K562 (cell line): Measurements from ENCODE around the gene PTTG2. TPM values are rescaled to one million over a fixed set of nuclear protein-coding genes. Genes with fewer than 3 reads are reported as not detected.

ENCODE experiments used
- ATAC-seq: fragments of 200-7000 bp; cut with Tn5 transposase; 3 replicates; pipeline ENCODE4 v1.9.1; 2020; ENCODE audit warnings: moderate library complexity
- BruUV-seq: library from RNA; stranded (reverse); fragments of 400-500 nt; replicated peaks from 2 replicates; lab custom pipeline; 2021; lab: Mats Ljungman, UMichigan
- CTCF ChIA-PET: fragments of 300-600 bp; formaldehyde crosslinking; extraction: SDS; loops from one replicate; lab custom pipeline; 2021; ENCODE audit warnings: low intra/inter-chr PET ratio; lab: Yijun Ruan, JAX
- POLR2A ChIA-PET: fragments of 300-600, 350-650 bp; sonication (Branson Sonifier 250); formaldehyde crosslinking; extraction: SDS; loops from one replicate; lab custom pipeline; 2021; ENCODE audit warnings: antibody characterized with exemption, inconsistent platforms; lab: Yijun Ruan, JAX
- DNase-seq, 4 experiments: peaks; one replicate each; pipeline versions ENCODE4 v3.0.0 to v3.0.0-alpha.2; 2011 to 2018; ENCODE audit warnings: low spot score in 3 of 4, mixed read lengths in 3 of 4; ENCODE audit errors: extremely low read depth in 1 of 4
- FAIRE-seq: peaks from 2 replicates; lab custom pipeline; 2011; peaks lifted over from hg19 to GRCh38; lab: Jason Lieb, UNC
- H2AFZ ChIP-seq: 2 replicates; pipeline ENCODE4 v1.6.0; 2011; ENCODE audit warnings: low read depth, low read length, control low read depth, inconsistent platforms
- H3K27ac ChIP-seq: fragments of 200-600 bp; 3 replicates; pipeline ENCODE4 v1.8.0; 2011; ENCODE audit warnings: low read depth, mild to moderate bottlenecking, control low read depth, inconsistent platforms, low read length, moderate library complexity, mixed read lengths; ENCODE audit errors: extremely low read depth
- H3K27me3 ChIP-seq, 2 experiments: fragments of 300-600 bp in 1 of 2; 2 replicates in 1 of 2; 3 replicates in 1 of 2; pipeline versions ENCODE4 v1.6.0 to v1.8.0; 2011; ENCODE audit warnings: inconsistent platforms in 2 of 2, low read length in 2 of 2, mild to moderate bottlenecking in 1 of 2, mixed read lengths in 1 of 2, moderate library complexity in 1 of 2; ENCODE audit not compliant: control insufficient read depth in 2 of 2, insufficient read depth in 2 of 2
- H3K36me3 ChIP-seq: fragments of 300-600 bp; 3 replicates; pipeline ENCODE4 v1.8.0; 2011; ENCODE audit warnings: mild to moderate bottlenecking, low read length, inconsistent platforms; ENCODE audit not compliant: control insufficient read depth, insufficient read depth
- H3K4me1 ChIP-seq, 2 experiments: fragments of 200-600 bp in 1 of 2; replicated peaks in 1 of 2; 2 replicates in 1 of 2; 3 replicates in 1 of 2; pipeline versions ENCODE4 v1.5.1 to v1.8.0; 2011; ENCODE audit warnings: inconsistent platforms in 2 of 2, low read length in 2 of 2, mild to moderate bottlenecking in 1 of 2, mixed read lengths in 1 of 2, moderate library complexity in 1 of 2; ENCODE audit not compliant: control insufficient read depth in 2 of 2, insufficient read depth in 2 of 2
- H3K4me2 ChIP-seq: 2 replicates; pipeline ENCODE4 v1.6.1; 2011; ENCODE audit warnings: low read length, control low read depth, inconsistent platforms, mixed read lengths; ENCODE audit not compliant: insufficient read depth
- H3K4me3 ChIP-seq: fragments of 200-600 bp; sonication (generic), shearing (Covaris generic); 2 replicates; pipeline ENCODE4 v1.5.1; 2016; ENCODE audit warnings: control low read depth, inconsistent platforms
- H3K79me2 ChIP-seq: fragments of 200-600 bp; 3 replicates; pipeline ENCODE4 v1.8.0; 2011; ENCODE audit warnings: low read length, inconsistent platforms; ENCODE audit not compliant: control insufficient read depth, insufficient read depth
- H3K9ac ChIP-seq, 2 experiments: 2 replicates each; pipeline versions ENCODE4 v1.6.0 to v1.6.1; 2011; ENCODE audit warnings: low read depth in 2 of 2, low read length in 2 of 2, control low read depth in 1 of 2, inconsistent platforms in 1 of 2, mild to moderate bottlenecking in 1 of 2, mixed read lengths in 1 of 2; ENCODE audit not compliant: insufficient read depth in 1 of 2
- H3K9me1 ChIP-seq: one replicate; pipeline ENCODE4 v1.6.0; 2011; ENCODE audit warnings: inconsistent platforms, mild to moderate bottlenecking, low read length, moderate library complexity; ENCODE audit not compliant: control insufficient read depth, insufficient read depth
- H3K9me3 ChIP-seq: replicated peaks from 2 replicates; pipeline ENCODE4 v1.5.1; 2011; ENCODE audit warnings: low read depth, low read length, inconsistent platforms; ENCODE audit not compliant: control insufficient read depth, insufficient read depth
- H4K20me1 ChIP-seq: replicated peaks from 2 replicates; pipeline ENCODE4 v1.6.1; 2011; ENCODE audit warnings: low read length, inconsistent platforms, mixed read lengths; ENCODE audit not compliant: control insufficient read depth, insufficient read depth
- BRF1 ChIP-seq: IDR thresholded peaks from 3 replicates; pipeline ENCODE4 v1.6.1; 2011; ENCODE audit warnings: borderline replicate concordance, mild to moderate bottlenecking; ENCODE audit not compliant: insufficient read length; ENCODE audit errors: extremely low read depth
- IRF1 ChIP-seq: sonication (generic); formaldehyde crosslinking; IDR thresholded peaks from 2 replicates; pipeline ENCODE4 v1.8.0; 2022; ENCODE audit warnings: missing genetic modification reagents, mild to moderate bottlenecking, borderline replicate concordance
- KLF13 ChIP-seq: fragments of 450-650 bp; IDR thresholded peaks from 2 replicates; pipeline ENCODE4 v1.6.1; 2016; ENCODE audit warnings: missing genetic modification characterization, low read depth, mild to moderate bottlenecking, missing compliant biosample characterization, moderate library complexity, borderline replicate concordance
- MCM2 ChIP-seq: fragments of 450-650 bp; IDR thresholded peaks from 2 replicates; pipeline ENCODE4 v1.6.1; 2017; ENCODE audit warnings: low read depth, mild to moderate bottlenecking
- MECOM ChIP-seq: fragments of 250-450 bp; sonication (Bioruptor Pico); IDR thresholded peaks from 2 replicates; pipeline ENCODE4 v1.8.0; 2022; ENCODE audit warnings: inconsistent platforms
- MTA1 ChIP-seq: fragments of 450-650 bp; IDR thresholded peaks from 2 replicates; pipeline ENCODE4 v1.6.1; 2017; ENCODE audit warnings: borderline replicate concordance
- NCOA2 ChIP-seq, 2 experiments: fragments of 450-650 bp; IDR thresholded peaks; 2 replicates each; pipeline ENCODE4 v1.6.1; 2018; ENCODE audit warnings: mild to moderate bottlenecking in 2 of 2, moderate library complexity in 1 of 2; ENCODE audit not compliant: partially characterized antibody in 2 of 2
- PTRF ChIP-seq: fragments of 450-650 bp; IDR thresholded peaks from 2 replicates; pipeline ENCODE4 v1.6.1; 2016; ENCODE audit warnings: mild to moderate bottlenecking, missing genetic modification characterization, missing compliant biosample characterization
- RFX5 ChIP-seq: IDR thresholded peaks from 2 replicates; pipeline ENCODE4 v1.6.1; 2011; ENCODE audit warnings: low read depth, mild to moderate bottlenecking, improper control_type of control experiment, low read length
- ZC3H8 ChIP-seq: fragments of 450-650 bp; IDR thresholded peaks from 2 replicates; pipeline ENCODE4 v1.6.1; 2017
- ZNF263 ChIP-seq: sonication (generic); formaldehyde crosslinking; IDR thresholded peaks from 2 replicates; pipeline ENCODE4 v1.8.0; 2022; ENCODE audit warnings: mild to moderate bottlenecking, missing genetic modification reagents, borderline replicate concordance
- ZNF277 ChIP-seq: fragments of 250-450 bp; sonication (Bioruptor Pico); IDR thresholded peaks from 2 replicates; pipeline ENCODE4 v1.8.0; 2022; ENCODE audit warnings: inconsistent platforms, mild to moderate bottlenecking, moderate library complexity, borderline replicate concordance
- ZNF408 ChIP-seq: fragments of 250-450 bp; sonication (Bioruptor Pico); IDR thresholded peaks from 2 replicates; pipeline ENCODE4 v1.4.0; 2020; ENCODE audit warnings: low read depth, mild to moderate bottlenecking, moderate library complexity
- ZNF449 ChIP-seq: fragments of 250-450 bp; sonication (Bioruptor Pico); IDR thresholded peaks from 2 replicates; pipeline ENCODE4 v1.8.0; 2022; ENCODE audit warnings: moderate library complexity, mild to moderate bottlenecking, inconsistent platforms
- ZNF592 ChIP-seq: fragments of 450-650 bp; IDR thresholded peaks from 2 replicates; pipeline ENCODE4 v1.6.1; 2017; ENCODE audit warnings: antibody characterized with exemption, mild to moderate bottlenecking
- WGBS: fragments of 100-300 bp; shearing (Covaris generic); methylation state at CpG from one replicate; pipeline ENCODE4 v1.1.6; 2016; ENCODE audit warnings: low coverage, mixed read lengths; ENCODE audit not compliant: insufficient coverage; ENCODE audit errors: missing lambda C conversion rate; 5-methylcytosine and 5-hydroxymethylcytosine counted together
- in situ Hi-C: fragments of 300-500 bp; cut with MboI; formaldehyde crosslinking; loops from 4 replicates; pipeline ENCODE4 v1.15.0; 2018; ENCODE audit warnings: inconsistent platforms, mixed read lengths
- intact Hi-C: fragments of 100-400 bp; cut with micrococcal nuclease; formaldehyde crosslinking; loops from 2 replicates; pipeline ENCODE4 v1.14.2; 2022
- polyA plus RNA-seq, 8 experiments: library from polyadenylated mRNA; depleted of rRNA in 4 of 8; stranded (reverse) in 5 of 8; unstranded in 3 of 8; fragments of >200 nt; fragmentation: Nextera tagmentation in 2 of 8; fragmentation: Illumina TruSeq in 1 of 8; extraction: Ambion mirVana in 2 of 8; extraction: Trizol in 1 of 8; gene quantifications; 2 replicates each; pipeline versions ENCODE4 v1.2.1 to v1.2.3, GENCODE V29; 2011 to 2014; ENCODE audit warnings: inconsistent platforms in 1 of 8, missing spikeins in 1 of 8
- total RNA-seq, 7 experiments: library from RNA; depleted of rRNA in 6 of 7; stranded (reverse); fragments of >200 nt in 6 of 7; fragmentation: Illumina TruSeq in 2 of 7; extraction: Trizol in 2 of 7; gene quantifications; 2 replicates each; pipeline versions ENCODE4 v1.2.1 to v1.2.3, GENCODE V29; 2011 to 2021; ENCODE audit warnings: low replicate concordance in 1 of 7

Gene PTTG2
- total and polyA plus RNA-seq, 9 of the 15 experiments (the other 6 are each of a cell fraction or from before 2014, with no cell fraction given) = not detected

GRCh38 chr4:37964734-37965457, 4.7 kb downstream of the PTTG2 start:
- POLR2A ChIA-PET = no interaction called here
- no peak overlapping the region for H3K27ac ChIP-seq
- no peaks in the 10 kb centered on the region for H3K9me1 ChIP-seq
- ATAC-seq = no peak
- BruUV-seq = no TSS peak
- WGBS = 2% methylated on average over 4 of the region's 4 CpGs
- no peak for FAIRE-seq
- no peaks in the 10 kb centered on the region for H3K79me2 ChIP-seq
- intact Hi-C loops (no loop called here), in situ Hi-C loops (no loop called here)
- no peak overlapping the region for H2AFZ ChIP-seq
- no peaks in the 10 kb centered on the region for H3K4me1 ChIP-seq
- no peak overlapping the region for H3K4me2 ChIP-seq
- CTCF ChIA-PET = no interaction called here
- H3K9ac ChIP-seq = no peak overlapping the region
- no peaks in the 10 kb centered on the region for H3K9me3 ChIP-seq
- no peak for DNase-seq
- peaks cover 14 to 21% of the 10 kb centered on the region in 2 experiments for H3K27me3 ChIP-seq
- H3K4me3 ChIP-seq = no peak overlapping the region
- H4K20me1 ChIP-seq = no peaks in the 10 kb centered on the region
- H3K36me3 ChIP-seq = no peaks in the 10 kb centered on the region
- no peak for TF ChIP-seq ZNF449 (CRISPR knock-in tag)
- TF ChIP-seq ZNF408 (CRISPR knock-in tag) = no peak
- TF ChIP-seq PTRF (tag) = no peak
- TF ChIP-seq BRF1 = no peak
- no peak for TF ChIP-seq MECOM (CRISPR knock-in tag)
- TF ChIP-seq KLF13 (tag) = no peak
- no peak for TF ChIP-seq IRF1 (CRISPR knock-in tag)
- TF ChIP-seq ZNF592 = no peak
- TF ChIP-seq MCM2 = no peak
- TF ChIP-seq RFX5 = no peak
- TF ChIP-seq ZNF277 = no peak
- no peak for TF ChIP-seq ZC3H8
- TF ChIP-seq MTA1 = no peak
- TF ChIP-seq NCOA2 (IDR thresholded peaks at IDR 0.05; ENCODE audit: partially characterized antibody in 2 of 2) = no peak
- TF ChIP-seq ZNF263 (CRISPR knock-in tag) = no peak
